Measurements from ENCODE around the gene FAM3A. TPM values are rescaled to one million over a fixed set of nuclear protein-coding genes. Genes with fewer than 3 reads are reported as not detected.

Gene FAM3A
- total and polyA plus RNA-seq, 2 donors (not counting 1 experiment from before 2014, with no cell fraction given): 17.3 to 30.2 TPM

- H3K27ac ChIP-seq (ENCODE audit: insufficient read depth, low read length): no peak overlapping the region
- H3K79me2 ChIP-seq (ENCODE audit: control insufficient read depth, insufficient read depth, low read length): peaks cover 4% of the 10 kb centered on the region
- TF ChIP-seq CTCF (conservative IDR thresholded peaks at IDR 0.05 in 1 of 2, IDR thresholded peaks at IDR 0.05 in 1 of 2; ENCODE audit: low read depth in 1 of 2, low read length in 2 of 2) (no peak), EZH2 (IDR thresholded peaks at IDR 0.05; ENCODE audit: low read length, missing control alignments) (no peak)
- no peaks in the 10 kb centered on the region for H4K20me1 ChIP-seq (ENCODE audit: control insufficient read depth, extremely low read depth, insufficient read depth, low read length)
- H3K27me3 ChIP-seq (ENCODE audit: control insufficient read depth, insufficient read depth, low read length): no peaks in the 10 kb centered on the region
- no peak overlapping the region for H3K4me2 ChIP-seq (ENCODE audit: extremely low read depth, insufficient read depth, low read length)
- H3K9me3 ChIP-seq (ENCODE audit: control insufficient read depth, insufficient read depth, low read depth, low read length): no peaks in the 10 kb centered on the region
- no peak overlapping the region for H3K9ac ChIP-seq (ENCODE audit: insufficient read depth, low read length)
- no peak overlapping the region for H2AFZ ChIP-seq (ENCODE audit: low read length)
- no peak overlapping the region for H3K4me3 ChIP-seq (replicated peaks in 1 of 4; ENCODE audit: control extremely low read depth in 1 of 4, insufficient read depth in 1 of 4, low read depth in 3 of 4, low read length in 4 of 4)
- no peaks in the 10 kb centered on the region for H3K36me3 ChIP-seq (ENCODE audit: control insufficient read depth, insufficient read depth, low read length)
- no peak for DNase-seq (ENCODE audit: low read depth in 2 of 2)
- peaks cover 10% of the 10 kb centered on the region for H3K4me1 ChIP-seq (ENCODE audit: control insufficient read depth, extremely low read depth, insufficient read depth, low read length)
Observed at GRCh38 chrX:154519389-154519788, 3.4 kb upstream of the FAM3A start.

GRCh38 chrX:154517101-154517781 lies 1.2 kb upstream of the FAM3A start:
- Histone ChIP-seq H3K27ac (ENCODE audit: insufficient read depth, low read length) (peak overlapping the region; percentile 69), H2AFZ (ENCODE audit: low read length) (no peak overlapping the region), H4K20me1 (ENCODE audit: control insufficient read depth, extremely low read depth, insufficient read depth, low read length) (no peaks in the 10 kb centered on the region), H3K36me3 (ENCODE audit: control insufficient read depth, insufficient read depth, low read length) (no peaks in the 10 kb centered on the region), H3K27me3 (ENCODE audit: control insufficient read depth, insufficient read depth, low read length) (no peaks in the 10 kb centered on the region), H3K4me1 (ENCODE audit: control insufficient read depth, extremely low read depth, insufficient read depth, low read length) (peaks cover 10% of the 10 kb centered on the region), H3K4me2 (ENCODE audit: extremely low read depth, insufficient read depth, low read length) (peak overlapping the region; percentile 72), H3K79me2 (ENCODE audit: control insufficient read depth, insufficient read depth, low read length) (peaks cover 4% of the 10 kb centered on the region), H3K4me3 (replicated peaks in 1 of 4; ENCODE audit: control extremely low read depth in 1 of 4, insufficient read depth in 1 of 4, low read depth in 3 of 4, low read length in 4 of 4) (peak overlapping the region in 2 of 4 experiments; percentile 51 to 52), H3K9me3 (ENCODE audit: control insufficient read depth, insufficient read depth, low read depth, low read length) (no peaks in the 10 kb centered on the region), H3K9ac (ENCODE audit: insufficient read depth, low read length) (peak overlapping the region; percentile 48)
- TF ChIP-seq CTCF (conservative IDR thresholded peaks at IDR 0.05 in 1 of 2, IDR thresholded peaks at IDR 0.05 in 1 of 2; ENCODE audit: low read depth in 1 of 2, low read length in 2 of 2): no peak
- TF ChIP-seq EZH2 (IDR thresholded peaks at IDR 0.05; ENCODE audit: low read length, missing control alignments): no peak
- peak in 1 of 2 donors; percentile 63 for DNase-seq (ENCODE audit: low read depth in 2 of 2)

GRCh38 chrX:154516656-154517100 lies 646 bp upstream of the FAM3A start:
- DNase-seq (ENCODE audit: low read depth in 2 of 2): peak; percentile 50 to 85
- H3K4me1 ChIP-seq (ENCODE audit: control insufficient read depth, extremely low read depth, insufficient read depth, low read length): peaks cover 10% of the 10 kb centered on the region
- H3K36me3 ChIP-seq (ENCODE audit: control insufficient read depth, insufficient read depth, low read length): no peaks in the 10 kb centered on the region
- H3K9ac ChIP-seq (ENCODE audit: insufficient read depth, low read length): peak overlapping the region; percentile 48
- TF ChIP-seq EZH2 (IDR thresholded peaks at IDR 0.05; ENCODE audit: low read length, missing control alignments) (no peak), CTCF (conservative IDR thresholded peaks at IDR 0.05 in 1 of 2, IDR thresholded peaks at IDR 0.05 in 1 of 2; ENCODE audit: low read depth in 1 of 2, low read length in 2 of 2) (no peak)
- H3K4me3 ChIP-seq (replicated peaks in 1 of 4; ENCODE audit: control extremely low read depth in 1 of 4, insufficient read depth in 1 of 4, low read depth in 3 of 4, low read length in 4 of 4): peak overlapping the region in 2 of 4 experiments; percentile 51 to 52
- no peak overlapping the region for H2AFZ ChIP-seq (ENCODE audit: low read length)
- no peaks in the 10 kb centered on the region for H3K27me3 ChIP-seq (ENCODE audit: control insufficient read depth, insufficient read depth, low read length)
- H3K79me2 ChIP-seq (ENCODE audit: control insufficient read depth, insufficient read depth, low read length): peaks cover 4% of the 10 kb centered on the region
- no peaks in the 10 kb centered on the region for H3K9me3 ChIP-seq (ENCODE audit: control insufficient read depth, insufficient read depth, low read depth, low read length)
- H3K27ac ChIP-seq (ENCODE audit: insufficient read depth, low read length): peak overlapping the region; percentile 69
- H4K20me1 ChIP-seq (ENCODE audit: control insufficient read depth, extremely low read depth, insufficient read depth, low read length): no peaks in the 10 kb centered on the region
- H3K4me2 ChIP-seq (ENCODE audit: extremely low read depth, insufficient read depth, low read length): peak overlapping the region; percentile 72
